Fibroblast of skin of back (primary cell): ENCODE data around the gene THOP1.

Experiments used
- DNase-seq: peaks from one replicate; pipeline ENCODE4 v3.0.0-alpha.2; 2013

THOP1 gene

DNA sequence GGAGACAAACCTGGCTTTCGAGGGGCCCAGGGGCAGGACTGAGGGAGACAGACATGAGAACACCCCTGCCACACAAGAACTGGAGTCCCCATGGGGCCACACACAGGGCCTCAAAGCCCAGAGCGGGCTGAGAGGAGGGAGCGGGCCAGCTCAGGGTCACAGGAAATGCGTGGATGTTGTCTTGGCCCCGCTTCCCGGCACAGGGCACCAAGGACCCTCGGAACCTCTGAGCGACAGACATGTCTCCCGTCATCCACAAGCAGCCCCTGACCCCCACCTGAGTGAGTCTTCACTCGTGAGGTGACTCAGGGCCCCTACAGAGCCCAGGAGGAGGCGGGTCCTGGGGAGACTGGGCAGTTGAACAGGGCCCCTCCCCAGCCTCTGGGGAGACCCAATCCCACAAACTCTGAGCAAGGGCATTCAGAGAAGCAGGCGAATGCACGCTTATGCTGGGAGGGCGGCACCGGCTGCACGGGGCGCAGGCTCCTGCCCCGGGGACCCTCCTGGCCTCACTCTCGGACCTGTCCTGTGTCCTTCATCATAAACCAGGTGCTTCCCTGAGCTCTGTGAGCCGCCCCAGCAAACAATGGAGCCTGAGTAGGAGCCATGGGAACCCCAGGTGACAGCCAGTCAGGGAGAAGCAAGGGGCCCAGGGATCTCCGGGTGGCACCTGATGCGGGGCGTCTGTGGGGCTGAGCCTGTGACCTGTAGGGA is 22.4 kb upstream of the THOP1 start:
- no peak for DNase-seq

GRCh38 chr19:2763687-2764086 is 21.6 kb upstream of the THOP1 start:
- DNase-seq = no peak

DNA sequence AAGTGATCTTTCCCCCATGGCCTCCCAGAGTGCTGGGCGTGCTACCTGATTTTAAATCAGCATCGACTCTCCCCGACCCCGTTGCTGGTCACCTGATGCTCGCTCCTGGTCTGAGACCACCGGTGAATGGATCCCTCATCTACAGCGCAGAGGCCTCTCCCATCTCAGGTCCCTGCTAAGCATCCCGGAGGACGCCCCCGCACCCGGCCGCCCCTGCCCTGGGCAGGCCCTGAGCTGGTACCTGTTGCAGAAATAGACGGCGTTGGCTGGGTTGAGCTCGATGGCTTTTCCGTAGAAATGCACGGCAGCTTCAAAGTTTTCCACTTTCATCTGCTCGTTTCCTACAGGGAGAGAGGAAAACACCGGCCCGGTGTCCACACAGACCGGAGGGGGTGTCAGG is 20.4 kb upstream of the THOP1 start:
- no peak for DNase-seq

DNA sequence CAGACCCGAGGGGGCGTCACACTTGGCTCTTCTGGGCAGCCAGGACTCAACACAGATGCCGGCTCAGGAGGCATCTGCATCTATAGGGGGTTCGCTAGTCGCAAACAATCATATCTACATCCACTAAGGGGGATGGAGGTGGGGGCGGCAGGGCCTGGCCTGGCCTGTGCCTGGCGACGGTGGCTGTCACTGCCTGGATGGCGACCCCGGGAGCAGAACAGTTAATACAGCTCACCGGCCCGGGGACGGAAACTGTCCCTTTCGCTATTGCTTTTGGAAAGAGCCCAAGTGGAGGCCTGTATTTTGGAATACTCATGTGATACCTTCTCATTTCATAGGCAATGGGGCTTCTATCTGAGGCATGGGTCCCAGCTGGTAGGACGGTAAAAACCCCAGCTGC is 19.9 kb upstream of the THOP1 start:
- DNase-seq = no peak

DNA sequence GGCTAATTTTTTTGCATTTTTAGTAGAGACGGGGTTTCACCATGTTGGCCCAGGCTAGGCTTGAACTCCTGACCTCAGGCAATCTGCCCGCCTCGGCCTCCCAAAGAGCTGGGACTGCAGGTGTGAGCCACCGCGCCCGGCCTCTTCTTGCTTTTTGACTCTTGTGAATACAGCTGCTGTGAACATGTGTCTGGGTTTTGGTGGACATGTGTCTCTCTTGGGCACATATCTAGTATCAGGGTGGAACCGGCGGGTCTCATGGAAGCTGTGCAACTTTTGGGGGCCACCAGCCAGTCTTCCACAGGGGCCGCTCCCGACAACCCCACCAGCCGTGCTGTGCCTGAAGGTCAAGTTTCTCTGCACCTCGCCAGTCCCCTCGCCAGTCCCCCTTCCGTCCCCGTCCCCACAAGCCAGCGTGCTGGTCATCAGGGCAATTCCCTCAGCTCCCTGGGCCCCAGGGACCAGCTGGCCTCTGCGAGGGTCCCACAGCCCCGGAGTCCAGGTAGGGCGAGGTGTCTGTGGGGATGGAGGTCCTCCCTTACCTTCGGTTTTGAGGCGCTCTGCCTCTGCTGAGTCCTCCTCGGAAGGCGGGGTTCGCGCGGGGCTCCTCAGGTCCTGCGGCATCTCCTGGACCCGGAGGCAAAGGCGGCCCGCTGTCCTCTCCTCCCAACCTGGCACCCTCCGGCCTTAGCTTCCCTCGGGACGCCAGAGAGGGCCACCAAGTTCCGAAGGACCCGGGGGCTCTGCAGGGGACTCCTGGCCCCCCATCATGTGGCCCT is 18.5 kb upstream of the THOP1 start:
- DNase-seq = no peak

- no peak for DNase-seq
Observed at GRCh38 chr19:2767688-2768087, 17.6 kb upstream of the THOP1 start.

DNA sequence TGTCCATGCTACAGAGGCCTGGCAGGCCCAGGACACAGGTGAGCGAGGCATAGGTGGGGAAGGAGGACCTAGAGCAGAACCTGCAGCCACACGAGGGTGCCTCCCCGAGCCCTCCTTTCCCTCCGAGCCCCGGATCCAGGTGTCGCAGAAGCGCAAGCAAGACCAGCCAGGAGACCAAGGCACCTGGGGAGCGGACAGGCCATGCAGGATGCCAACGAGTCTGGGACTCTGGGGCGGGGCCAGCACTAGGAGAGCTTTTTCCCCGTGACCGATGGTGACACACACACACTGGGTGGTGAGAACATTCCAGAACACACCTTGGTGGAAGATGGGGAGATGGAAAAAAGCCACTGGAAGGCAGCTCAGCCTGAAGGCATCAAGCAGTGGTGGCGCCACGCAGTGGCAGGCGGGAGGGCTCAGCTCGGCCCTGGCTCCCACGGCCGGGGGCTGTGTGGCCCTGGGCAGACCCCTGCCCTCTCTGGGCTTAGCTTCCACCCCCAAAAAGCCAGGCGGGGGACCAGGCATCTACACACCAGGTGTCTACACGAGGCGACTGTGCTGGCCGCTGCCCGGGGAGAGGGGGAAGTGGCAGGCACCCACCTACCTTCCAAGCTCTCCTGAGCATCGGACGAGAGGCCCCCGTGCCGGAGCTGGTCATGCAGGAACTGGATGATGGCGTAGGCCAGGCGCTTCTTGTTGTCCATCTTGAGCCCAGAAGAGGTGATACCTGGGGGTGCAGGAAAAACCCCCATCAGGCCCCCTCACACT is 16.8 kb upstream of the THOP1 start:
- DNase-seq = no peak

GRCh38 chr19:2769218-2769617 is 16.1 kb upstream of the THOP1 start:
- DNase-seq = no peak

- DNase-seq = no peak
Observed at GRCh38 chr19:2770055-2771013, 15.0 kb upstream of the THOP1 start.

DNA sequence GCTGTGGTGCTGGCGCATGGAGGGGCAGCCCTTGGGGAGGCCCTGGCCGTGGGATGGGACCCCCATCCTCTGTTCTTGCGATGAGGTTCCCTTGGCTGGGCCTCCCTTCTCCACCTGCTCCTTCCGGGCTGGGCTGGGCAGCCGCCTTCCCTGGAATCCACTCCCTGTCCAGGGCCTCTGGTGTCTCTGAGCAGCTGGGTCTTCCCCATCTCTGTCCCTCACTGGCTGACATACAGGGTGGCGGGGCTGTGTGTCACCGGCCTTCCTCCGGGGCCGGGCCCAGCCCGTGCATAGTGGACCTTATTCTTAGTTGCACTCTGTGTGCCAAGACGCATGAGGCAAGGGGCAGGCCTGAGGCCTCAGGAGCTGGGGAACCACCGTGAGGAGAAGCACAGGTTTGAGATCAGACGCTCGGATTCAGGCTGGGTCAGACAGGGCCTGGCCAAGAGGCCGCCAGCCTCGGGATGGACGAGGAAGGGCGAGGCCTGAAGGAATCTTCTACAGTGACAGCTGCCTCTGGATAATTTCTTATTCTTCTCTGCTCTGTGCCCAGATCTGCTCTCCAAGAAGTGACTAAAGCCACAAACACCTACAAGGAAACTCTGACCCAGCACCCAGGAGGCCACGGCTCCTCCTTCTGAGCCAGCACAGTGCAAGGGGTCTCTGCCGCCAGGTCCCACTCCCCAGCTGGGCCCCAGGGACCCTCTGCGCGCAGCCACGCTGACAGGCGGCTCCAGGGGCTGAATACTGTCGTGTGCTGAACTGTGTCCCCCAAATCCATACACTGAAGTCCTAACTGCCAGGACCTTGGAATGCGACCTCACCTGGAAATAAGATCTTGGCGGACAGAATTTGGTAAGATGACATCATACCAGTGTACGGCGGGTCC is 13.3 kb upstream of the THOP1 start:
- no peak for DNase-seq

GRCh38 chr19:2774083-2774679 is 11.1 kb upstream of the THOP1 start:
- DNase-seq = no peak

DNA sequence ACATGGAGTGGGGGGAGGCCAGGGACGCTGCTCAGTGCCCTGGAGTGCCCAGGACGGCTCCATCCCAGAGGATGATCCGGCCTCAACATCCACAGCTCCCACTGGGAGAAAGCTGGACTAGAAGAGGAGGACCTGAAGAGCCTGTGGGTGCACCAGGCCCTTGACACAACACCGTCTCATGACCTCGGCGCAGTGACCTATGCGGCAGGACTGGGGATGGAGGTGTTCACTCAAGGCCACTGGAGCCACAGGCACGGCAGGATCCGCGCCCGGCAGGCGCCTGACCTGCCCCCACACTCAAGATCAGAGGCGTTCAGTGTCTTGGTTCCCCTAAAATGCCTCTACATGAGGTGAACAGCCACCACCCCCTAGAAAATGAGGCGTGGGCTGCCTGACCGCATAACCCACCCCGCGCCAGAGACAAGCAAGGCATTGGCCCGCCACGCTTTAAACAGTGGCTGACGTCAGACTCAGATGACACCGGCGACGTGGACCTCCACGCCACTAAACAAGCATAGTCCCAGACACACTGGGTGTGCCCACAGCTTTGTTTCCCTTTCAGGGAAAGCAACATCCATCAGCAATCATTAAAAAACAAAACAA is 10.2 kb upstream of the THOP1 start:
- no peak for DNase-seq

GRCh38 chr19:2775556-2776430 is 9.5 kb upstream of the THOP1 start:
- no peak for DNase-seq

DNA sequence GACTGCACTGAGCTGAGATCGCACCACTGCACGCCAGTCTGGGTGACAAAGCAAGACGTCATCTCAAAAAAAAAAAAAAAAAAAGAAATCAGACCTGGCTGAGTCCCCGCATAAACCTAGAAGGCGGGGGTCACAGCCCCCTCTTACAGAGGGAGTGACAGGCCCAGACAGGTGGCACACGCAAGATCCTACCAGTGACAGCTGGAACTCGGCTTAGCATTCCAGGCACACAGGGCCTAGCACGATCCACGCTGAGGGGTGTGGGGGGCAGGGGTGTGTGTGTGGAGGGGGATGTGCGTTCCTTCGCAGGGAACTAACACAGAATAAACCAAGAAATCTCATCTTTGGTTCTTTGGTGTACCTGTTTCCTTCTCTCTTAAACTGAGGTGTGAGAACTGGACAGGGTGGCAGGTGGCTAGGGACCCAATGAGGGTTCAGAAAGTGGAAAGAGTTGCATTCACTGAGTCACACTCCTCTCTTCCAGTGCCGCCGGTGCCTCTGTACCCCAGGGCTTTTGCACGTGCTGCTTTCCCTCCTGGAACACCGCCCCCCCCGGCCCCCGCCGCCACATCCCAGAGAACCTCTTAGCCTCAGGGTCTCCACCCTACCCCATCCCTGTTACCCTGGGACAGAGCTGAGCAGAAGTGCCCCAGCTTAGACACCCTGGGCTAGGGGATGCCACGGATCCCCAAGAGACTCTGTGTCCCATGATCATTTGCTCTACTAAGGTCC is 7.2 kb upstream of the THOP1 start:
- DNase-seq = no peak

DNA sequence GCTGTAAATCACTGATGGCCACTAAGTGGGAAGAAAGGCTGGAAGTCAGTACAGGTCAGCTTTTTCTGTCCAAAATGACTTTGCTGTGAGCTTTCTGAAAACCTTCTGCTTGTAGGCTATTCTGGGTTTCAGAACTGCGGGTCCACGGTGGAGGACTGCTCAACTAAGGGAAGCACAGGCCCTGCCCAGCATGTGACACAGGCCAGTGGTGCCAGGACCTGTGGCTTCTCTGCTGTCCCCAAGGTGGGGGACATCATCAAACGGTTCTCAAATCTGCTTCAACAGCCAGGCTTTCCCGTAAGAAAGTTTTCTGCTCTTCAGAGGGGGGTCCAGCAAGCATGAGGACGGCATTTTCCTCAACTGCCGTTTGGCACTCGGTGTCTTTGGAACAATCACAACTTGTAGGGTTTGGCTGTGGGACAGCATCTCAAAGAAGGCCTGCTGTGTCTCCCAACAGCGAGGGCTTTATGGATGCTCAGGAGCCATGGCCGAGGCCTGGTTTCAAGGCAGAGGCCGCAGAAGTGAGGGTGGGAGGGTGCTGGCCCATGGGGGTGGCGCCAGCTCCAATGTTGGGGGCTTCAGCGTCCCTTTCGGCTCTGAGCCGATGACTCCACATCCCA is 6.1 kb upstream of the THOP1 start:
- no peak for DNase-seq

GRCh38 chr19:2780284-2780683 is 5.0 kb upstream of the THOP1 start:
- DNase-seq = no peak

GRCh38 chr19:2782329-2782935 is 2.9 kb upstream of the THOP1 start:
- DNase-seq = no peak
